Measurements from ENCODE around the gene FNDC3B. TPM values are rescaled to one million over a fixed set of nuclear protein-coding genes. Genes with fewer than 3 reads are reported as not detected.

The FNDC3B gene
- total RNA-seq, 1 donor from 2014 or later: 160 TPM

GRCh38 chr3:172218350-172219323 is 179.3 kb downstream of the FNDC3B start:
- no peak for TF ChIP-seq CTCF (IDR thresholded peaks at IDR 0.05)
- Histone ChIP-seq H3K4me1 (peaks cover 33% of the 10 kb centered on the region), H3K27me3 (no peaks in the 10 kb centered on the region), H3K36me3 (no peaks in the 10 kb centered on the region), H3K27ac (no peak overlapping the region), H3K4me3 (no peak overlapping the region), H3K9me3 (no peaks in the 10 kb centered on the region)
- no peak for DNase-seq
- no peak for ATAC-seq
- intact Hi-C loops (cut with DNase I): no loop called here

- ATAC-seq (no peak), DNase-seq (no peak)
- H3K36me3 ChIP-seq: no peaks in the 10 kb centered on the region
- intact Hi-C loops (cut with DNase I): no loop called here
- H3K9me3 ChIP-seq: no peaks in the 10 kb centered on the region
- H3K27me3 ChIP-seq: no peaks in the 10 kb centered on the region
- no peak for TF ChIP-seq CTCF (IDR thresholded peaks at IDR 0.05)
- H3K27ac ChIP-seq: no peak overlapping the region
- H3K4me1 ChIP-seq: peaks cover 24% of the 10 kb centered on the region
- H3K4me3 ChIP-seq: no peak overlapping the region
These were observed 180.4 kb downstream of the FNDC3B start for GRCh38 chr3:172219750-172220149.

DNA sequence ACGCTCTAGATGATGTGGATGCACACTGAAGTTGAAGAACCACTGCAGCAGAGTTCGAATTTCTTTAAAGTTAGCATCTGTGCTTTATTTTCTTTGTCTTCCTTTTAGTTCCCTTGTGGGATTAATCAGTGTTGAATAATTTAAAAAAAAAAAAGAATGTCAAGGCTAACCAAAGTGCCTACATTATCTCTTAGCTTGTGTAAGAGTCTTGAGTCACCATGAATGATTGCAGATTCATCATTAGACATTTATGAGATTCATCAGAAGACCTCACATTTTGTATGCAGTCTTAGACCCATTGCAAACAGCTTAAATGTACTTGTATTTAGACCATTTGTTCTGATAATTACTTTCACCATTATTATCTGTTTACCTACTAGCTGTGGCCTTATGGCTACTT is 182.2 kb downstream of the FNDC3B start:
- H3K27ac ChIP-seq: no peak overlapping the region
- no peak for DNase-seq
- H3K36me3 ChIP-seq: no peaks in the 10 kb centered on the region
- no peaks in the 10 kb centered on the region for H3K9me3 ChIP-seq
- H3K27me3 ChIP-seq: no peaks in the 10 kb centered on the region
- no peak for TF ChIP-seq CTCF (IDR thresholded peaks at IDR 0.05)
- no peak overlapping the region for H3K4me3 ChIP-seq
- intact Hi-C loops (cut with DNase I): no loop called here
- H3K4me1 ChIP-seq: peaks cover 23% of the 10 kb centered on the region
- ATAC-seq: no peak

DNA sequence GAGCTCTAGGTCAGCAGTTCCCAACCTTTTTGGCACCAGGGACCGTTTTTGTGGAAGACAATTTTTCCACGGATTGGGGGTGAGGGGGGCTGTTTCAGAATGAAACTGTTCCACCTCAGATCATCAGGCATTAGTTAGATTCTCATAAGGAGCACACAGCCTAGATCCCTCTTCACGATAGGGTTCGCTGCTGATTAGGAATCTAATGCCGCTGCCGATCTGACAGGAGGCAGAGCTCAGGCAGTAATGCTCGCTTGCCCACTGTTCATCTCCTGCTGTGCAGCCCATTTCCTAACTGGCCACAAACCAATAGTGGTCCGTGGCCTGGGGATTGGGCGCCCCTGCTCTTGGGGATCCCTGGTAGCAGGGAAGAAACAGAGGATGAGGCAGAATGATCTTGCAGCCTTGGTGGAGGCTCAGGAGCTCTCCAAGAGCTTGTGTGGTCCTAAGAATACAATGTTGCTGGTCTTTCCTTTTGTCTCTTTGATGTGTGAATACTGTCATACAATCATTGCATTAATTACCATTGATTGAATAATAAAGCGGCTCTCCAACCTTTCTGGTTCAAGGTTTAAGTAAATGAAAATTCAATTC is 183.2 kb downstream of the FNDC3B start:
- H3K27ac ChIP-seq: no peak overlapping the region
- peaks cover 21% of the 10 kb centered on the region for H3K4me1 ChIP-seq
- H3K9me3 ChIP-seq: no peaks in the 10 kb centered on the region
- TF ChIP-seq CTCF (IDR thresholded peaks at IDR 0.05): no peak
- H3K27me3 ChIP-seq: no peaks in the 10 kb centered on the region
- peaks cover 9% of the 10 kb centered on the region for H3K36me3 ChIP-seq
- ATAC-seq (no peak), DNase-seq (no peak)
- intact Hi-C loops (cut with DNase I): no loop called here
- H3K4me3 ChIP-seq: no peak overlapping the region

GRCh38 chr3:172223870-172224269 is 184.5 kb downstream of the FNDC3B start:
- intact Hi-C loops (cut with DNase I): no loop called here
- H3K9me3 ChIP-seq: no peaks in the 10 kb centered on the region
- H3K4me1 ChIP-seq: peaks cover 8% of the 10 kb centered on the region
- H3K27me3 ChIP-seq: no peaks in the 10 kb centered on the region
- H3K4me3 ChIP-seq: no peak overlapping the region
- H3K36me3 ChIP-seq: peaks cover 21% of the 10 kb centered on the region
- no peak for TF ChIP-seq CTCF (IDR thresholded peaks at IDR 0.05)
- no peak overlapping the region for H3K27ac ChIP-seq
- DNase-seq: no peak
- no peak for ATAC-seq

Data from upper lobe of right lung (tissue), 1 donor.